ENCODE measurements around the gene ORM2.
"Not testable (repeated sequence)": the region's sequence is repeated elsewhere in the genome, so short reads cannot be mapped to it uniquely, and the experiment has no call there.

Gene ORM2

DNA sequence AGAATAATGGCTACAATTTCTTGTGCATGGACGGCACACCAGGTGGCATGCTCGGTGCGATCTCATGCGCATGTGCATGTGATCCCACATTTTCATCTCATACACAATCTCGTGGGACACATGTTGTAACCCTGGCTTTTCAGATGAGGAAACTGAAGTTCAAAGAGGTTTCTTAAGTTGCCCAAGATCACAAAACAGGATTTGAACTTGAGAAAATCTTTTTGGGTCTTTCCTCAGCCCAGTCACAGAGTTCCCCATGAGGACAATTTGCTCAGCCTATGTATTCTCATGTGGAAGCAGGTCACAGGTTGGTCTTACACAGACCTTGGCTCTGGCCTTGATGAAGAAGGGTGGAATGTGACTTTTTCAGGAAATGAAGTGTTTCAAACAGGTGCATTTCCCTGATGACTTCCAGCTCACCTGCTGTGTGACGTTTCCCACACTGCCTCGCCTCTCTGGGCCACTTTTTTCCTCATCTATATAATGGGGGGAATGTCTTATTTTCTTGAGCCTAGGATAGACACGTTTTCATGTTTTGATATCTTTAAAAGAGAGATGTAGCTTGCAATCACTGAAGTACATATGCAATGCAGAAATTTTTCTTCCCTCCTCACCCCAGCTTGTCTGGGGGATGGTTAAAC lies 13.8 kb upstream of the ORM2 start:
- no peak for DNase-seq

DNA sequence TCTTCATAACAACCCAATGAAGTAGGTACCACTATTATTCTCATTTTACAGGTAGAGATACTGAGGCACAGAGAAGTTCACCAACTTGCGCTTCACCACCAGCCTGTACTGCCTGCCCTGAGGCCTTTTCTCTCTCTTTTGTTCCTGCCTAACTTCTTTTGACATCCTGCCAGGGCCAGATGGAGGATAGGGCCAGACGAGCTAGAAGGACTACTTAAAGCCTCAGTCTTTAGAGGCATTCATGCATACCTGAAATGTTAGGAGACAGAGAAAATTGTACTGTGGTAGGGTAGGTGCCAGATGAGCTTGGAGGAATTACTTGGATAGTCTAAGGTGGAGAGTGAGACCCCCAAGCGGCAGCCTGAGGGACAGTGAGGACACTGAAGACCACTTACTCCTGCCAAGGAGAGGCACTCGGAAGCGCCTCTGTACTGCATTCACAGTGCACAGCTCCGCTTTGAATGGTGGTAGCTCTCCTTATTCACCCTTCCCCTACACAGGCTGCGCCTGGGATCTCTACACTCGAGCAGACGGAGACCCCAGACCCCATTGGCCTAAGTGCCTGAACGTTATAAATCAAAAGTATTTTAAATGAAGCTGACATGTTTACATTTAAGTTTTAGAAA lies 13.0 kb upstream of the ORM2 start:
- no peak for DNase-seq

DNA sequence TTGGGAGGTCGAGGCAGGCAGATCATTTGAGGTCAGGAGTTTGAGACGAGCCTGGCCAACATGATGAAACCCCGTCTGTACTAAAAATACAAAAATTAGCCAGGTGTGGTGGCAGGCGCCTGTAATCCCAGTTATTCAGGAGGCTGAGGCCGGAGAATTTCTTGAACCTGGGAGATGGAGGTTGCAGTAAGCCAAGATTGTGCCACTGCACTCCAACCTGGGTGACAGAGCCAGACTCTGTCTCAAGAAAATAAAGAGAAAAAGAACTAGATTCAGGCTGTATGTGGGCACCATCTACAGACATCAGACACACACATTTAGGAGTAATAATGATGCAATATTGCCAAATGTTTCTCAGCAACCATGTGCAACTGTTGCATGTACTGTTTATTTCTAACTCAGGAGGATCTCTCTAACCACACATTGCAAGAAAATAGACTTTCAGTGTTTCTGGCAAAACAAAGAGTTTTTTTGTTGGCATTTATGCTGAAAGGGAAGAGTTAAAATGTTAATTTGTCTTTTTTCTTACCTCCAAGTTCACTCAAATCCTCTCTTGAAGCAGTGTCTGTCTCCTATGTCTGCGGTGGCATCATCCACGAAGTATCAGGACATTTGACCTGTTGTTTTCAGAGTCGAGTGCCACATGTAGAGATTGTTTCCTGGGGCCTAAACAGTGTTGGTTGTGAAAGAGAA lies 11.9 kb upstream of the ORM2 start:
- DNase-seq = no peak

DNA sequence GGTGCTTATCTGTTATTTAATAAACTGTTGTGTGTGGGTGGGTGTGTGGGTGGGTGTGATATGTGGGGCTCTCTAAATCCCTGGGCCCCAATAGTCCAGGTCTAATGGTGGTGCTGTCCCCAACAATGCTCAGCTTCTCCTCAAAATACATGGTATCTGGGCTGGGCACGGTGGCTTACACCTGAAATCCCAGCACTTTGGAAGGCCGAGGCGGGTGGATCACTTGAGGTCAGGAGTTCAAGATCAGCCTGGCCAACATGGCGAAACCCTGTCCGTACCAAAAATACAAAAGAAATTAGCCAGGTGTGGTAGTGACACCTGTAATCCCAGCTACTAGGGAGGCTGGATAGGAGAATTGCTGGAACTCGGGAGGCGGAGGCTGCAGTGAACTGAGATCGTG lies 11.3 kb upstream of the ORM2 start:
- DNase-seq = no peak

DNA sequence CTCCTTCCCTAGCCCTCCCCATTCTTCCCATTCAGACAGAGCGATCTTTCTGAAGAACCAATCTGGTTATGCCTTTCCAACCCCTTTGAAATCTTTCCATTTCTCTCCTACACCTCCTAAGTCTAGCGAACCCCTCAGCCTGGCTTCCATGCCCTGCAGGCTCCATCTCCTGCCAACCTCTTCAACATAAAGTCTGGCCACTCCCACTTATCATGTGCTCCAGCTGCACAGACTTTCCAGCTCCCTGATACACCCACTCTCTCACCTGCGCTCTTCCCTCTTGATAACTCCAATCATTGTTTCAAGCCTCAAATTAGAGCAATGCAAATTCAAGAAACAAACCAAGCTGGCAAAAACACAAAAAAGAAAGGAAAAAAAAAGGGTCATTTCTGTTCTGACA lies 10.5 kb upstream of the ORM2 start:
- DNase-seq = no peak

DNA sequence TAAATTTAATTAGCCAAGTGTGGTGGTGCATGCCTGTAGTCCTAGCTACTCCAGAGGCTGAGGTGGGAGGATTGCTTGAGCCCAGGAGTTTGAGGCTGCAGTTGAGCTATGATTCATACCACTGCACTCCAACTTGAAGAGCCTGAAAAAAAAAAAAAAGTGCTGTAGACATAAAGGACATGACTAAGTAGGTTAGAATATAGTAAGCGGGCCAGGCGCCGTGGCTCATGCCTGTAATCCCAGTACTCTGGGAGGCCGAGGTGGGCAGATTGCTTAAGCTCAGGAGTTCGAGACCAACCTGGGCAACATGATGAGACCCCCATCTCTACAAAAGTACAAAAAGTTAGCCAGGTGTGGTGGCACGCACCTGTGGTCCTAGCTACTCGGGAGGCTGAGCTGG lies 9.0 kb upstream of the ORM2 start:
- DNase-seq = not testable (repeated sequence)

DNA sequence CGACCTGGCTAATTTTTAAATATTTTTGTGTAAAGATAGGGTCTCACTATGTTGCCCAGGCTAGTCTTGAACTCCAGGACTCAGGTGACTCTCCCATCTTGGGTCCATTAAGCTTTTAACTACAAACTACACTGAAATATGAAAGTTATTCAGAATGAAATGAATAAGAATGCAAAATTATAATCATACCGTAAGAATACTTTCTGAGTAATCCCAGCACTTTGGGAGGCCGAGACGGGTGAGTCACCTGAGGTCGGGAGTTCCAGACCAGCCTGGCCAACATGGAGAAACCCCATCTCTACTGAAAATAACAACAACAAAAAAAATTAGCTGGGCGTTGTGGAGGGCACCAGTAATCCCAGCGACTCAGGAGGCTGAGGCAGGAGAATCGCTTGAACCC lies 7.9 kb upstream of the ORM2 start:
- DNase-seq = no peak

DNA sequence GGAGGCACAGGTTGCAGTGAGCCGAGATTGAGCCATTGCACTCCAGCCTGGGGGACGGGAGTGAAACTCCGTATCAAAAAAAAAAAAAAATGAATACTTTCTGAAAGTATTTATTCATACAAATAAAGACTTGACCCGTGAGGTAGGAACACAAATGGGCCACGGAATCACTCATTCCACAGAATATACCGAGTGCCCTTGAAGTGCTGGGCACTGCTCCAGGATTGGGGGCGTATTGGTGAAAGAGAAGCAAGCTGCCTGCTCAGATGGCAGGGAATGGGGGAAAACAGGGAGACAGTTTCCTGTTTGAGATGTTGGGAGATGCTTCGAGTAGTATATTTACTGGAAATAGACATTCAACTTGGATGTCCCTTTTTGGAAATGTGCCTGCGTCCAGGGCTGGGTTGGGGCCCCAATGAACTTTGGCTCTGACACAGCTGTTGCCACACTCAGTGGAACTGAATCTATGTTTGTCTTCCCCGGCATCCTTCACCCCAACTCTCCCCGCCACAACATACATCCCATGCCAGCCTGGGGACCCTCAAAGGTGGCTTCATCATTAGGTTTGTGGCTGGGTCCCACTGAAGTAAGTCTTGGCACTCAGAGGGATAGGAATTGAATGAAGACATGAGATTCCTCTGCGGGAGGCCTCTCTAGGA lies 7.4 kb upstream of the ORM2 start:
- DNase-seq = not testable (repeated sequence)

DNA sequence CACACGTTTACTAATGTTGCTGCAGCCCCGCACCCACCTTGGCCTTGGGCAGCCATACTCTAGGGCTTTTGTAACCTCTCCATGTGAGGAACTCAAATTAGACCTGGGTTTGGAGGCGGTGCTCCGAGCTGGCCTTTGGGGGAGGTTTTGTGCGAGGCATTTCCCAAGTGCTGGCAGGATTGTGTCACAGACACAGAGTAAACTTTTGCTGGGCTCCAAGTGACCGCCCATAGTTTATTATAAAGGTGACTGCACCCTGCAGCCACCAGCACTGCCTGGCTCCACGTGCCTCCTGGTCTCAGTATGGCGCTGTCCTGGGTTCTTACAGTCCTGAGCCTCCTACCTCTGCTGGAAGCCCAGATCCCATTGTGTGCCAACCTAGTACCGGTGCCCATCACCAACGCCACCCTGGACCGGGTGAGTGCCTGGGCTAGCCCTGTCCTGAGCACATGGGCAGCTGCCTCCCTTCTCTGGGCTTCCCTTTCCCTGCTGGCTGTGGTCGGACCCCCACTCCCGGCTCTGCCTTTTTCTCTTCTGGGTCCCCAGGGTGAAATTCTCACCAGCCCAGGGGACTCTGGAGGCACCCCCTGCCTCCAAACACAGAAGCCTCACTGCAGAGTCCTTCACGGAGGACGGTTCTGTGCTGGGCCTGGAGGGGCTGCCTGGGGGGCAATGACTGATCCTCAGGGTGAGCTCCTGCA lies 6.7 kb upstream of the ORM2 start, which contains the start of gene ORM1:
Gene ORM1, plus strand, starts transcription at position 268 of the 701 bp plus-strand sequence. Its CDS starts 36 bp downstream, at position 304.
- DNase-seq = not testable (repeated sequence)

DNA sequence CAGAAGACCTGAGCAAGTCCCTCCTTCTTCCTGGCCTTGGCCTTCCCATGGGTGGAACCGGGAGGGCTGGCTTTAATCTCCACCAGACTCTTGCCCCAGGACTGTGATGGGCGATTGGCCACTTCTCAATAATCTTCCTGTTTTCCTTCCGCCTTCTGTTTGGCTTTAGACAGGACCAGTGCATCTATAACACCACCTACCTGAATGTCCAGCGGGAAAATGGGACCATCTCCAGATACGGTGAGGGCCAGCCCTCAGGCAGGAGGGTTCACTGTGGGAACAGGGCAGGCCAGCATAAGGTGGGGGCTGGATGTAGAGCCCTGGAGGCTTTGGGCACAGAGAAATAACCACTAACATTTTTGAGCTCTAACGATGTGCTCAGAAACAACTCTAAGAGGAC lies 5.8 kb upstream of the ORM2 start:
- not testable (repeated sequence) for DNase-seq

DNA sequence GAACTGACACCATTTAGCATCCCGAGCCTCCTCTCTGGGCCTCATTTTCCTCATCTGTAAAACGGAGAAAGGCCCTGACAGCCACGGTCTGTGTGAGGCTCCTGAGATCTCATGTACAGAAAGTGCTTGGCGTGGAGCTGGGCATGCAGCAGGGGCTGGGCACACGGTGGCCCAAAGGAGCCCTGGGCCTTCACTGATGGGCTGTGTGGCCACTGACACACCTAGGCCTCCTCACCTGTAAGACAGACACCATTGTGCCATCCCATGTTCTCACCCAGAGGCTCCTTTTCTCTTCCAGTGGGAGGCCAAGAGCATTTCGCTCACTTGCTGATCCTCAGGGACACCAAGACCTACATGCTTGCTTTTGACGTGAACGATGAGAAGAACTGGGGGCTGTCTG lies 5.2 kb upstream of the ORM2 start:
- DNase-seq = no peak

DNA sequence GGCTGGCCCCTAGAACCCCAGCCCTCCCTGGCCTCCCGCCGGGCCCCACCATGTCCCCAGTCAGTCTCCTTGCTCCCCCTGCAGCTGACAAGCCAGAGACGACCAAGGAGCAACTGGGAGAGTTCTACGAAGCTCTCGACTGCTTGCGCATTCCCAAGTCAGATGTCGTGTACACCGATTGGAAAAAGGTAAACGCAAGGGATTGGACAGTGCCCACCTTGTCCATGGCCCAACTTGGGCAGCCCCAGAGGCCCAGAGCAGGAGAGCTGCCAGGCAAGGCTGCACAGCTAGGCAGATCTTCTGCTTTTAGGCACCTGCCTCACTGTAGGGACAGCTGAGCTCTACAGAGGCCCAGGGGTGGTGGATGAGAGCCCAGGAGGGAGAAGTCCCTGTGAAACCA lies 4.7 kb upstream of the ORM2 start:
- DNase-seq = not testable (repeated sequence)

DNA sequence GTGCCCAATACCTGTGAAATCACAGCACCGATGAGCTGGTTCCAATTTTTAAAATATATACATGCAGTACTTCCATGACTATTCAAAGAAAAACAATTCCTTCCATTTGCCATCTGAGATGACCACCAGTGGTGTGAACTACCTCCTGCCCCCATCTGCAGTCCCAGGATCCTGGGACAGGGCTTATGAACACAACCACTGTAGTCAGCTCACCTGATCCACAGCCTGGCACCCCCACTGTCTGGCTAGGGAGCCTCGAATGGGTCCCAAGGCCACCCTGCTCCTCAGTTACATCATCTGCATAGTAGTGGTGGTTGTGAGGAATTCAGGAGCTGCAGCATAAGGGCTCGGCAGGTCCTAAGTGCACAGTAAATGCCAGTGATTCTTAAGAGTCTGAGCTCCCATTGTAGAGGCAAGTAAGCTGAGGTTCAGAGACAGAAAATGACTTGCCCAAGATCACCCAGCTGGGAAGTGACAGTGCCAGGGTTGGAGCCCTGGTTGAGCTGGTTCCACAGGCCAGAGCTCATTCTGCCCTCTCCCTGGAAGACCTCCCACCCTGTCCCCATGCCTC lies 3.9 kb upstream of the ORM2 start:
- DNase-seq = not testable (repeated sequence)

DNA sequence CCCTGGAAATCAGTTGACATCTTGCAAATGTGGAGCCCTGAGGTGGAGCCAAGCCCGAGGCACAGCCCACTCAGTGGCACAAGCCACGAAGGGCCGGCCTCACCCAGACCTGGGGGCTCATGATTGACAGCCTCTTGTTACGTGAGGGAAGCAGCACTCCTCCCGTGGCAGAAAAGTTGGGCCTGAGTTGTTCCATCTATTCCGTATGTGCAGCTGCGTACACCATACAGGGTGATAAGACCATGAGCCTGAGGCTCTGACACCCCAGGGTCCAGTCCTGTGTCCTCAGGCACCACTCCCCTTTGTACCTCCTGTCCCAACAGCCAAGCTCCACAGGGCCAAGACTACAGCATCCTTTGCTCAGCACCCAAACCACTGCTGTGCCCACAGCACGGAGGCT lies 1.9 kb upstream of the ORM2 start:
- no peak for DNase-seq

DNA sequence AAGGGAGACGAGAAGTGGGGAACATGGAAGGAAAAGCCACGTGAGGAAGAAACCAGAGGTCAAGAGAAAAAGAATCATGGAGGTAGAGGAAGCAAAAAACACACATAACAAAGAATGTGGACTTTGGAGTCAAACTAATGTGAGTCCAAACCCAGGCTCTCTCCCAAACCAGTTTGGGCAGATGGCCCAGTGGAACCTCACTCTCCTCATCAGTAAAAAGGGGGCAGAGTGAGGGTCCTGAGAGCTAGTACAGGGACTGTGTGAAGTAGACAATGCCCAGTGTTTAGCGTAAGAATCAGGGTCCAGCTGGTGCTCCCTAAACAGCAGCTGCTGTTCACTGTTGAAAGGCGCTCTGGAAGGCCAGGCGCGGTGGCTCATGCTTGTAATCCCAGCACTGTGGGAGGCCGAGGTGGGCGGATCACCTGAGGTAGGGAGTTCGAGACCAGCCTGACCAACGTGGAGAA lies 1.3 kb upstream of the ORM2 start:
- DNase-seq = not testable (repeated sequence)

DNA sequence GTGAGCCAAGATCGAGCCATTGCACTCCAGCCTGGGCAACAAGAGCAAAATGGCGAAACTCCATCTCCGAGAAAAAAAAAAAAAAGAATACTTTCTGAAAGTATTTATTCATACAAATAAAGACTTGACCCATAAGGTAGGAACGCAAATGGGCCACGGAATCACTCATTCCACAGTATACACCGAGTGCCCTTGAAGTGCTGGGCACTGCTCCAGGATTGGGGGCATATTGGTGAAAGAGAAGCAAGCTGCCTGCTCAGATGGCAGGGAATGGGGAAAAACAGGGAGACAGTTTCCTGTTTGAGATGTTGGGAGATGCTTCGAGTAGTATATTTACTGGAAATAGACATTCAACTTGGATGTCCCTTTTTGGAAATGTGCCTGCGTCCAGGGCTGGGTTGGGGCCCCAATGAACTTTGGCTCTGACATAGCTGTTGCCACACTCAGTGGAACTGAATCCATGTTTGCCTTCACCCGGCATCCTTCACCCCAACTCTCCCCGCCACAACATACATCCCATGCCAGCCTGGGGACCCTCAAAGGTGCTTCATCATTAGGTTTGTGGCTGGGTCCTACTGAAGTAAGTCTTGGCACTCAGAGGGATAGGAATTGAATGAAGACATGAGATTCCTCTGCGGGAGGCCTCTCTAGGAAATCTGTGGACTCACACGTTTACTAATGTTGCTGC lies 588 bp upstream of the ORM2 start:
- DNase-seq = not testable (repeated sequence)

DNA sequence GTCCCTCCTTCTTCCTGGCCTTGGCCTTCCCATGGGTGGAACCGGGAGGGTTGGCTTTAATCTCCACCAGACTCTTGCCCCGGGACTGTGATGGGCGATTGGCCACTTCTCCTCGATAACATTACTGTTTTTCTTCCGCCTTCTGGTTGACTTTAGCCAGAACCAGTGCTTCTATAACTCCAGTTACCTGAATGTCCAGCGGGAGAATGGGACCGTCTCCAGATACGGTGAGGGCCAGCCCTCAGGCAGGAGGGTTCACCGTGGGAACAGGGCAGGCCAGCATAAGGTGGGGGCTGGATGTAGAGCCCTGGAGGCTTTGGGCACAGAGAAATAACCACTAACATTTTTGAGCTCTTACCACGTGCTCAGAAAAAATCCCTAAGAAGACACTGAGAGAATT lies 967 bp downstream of the ORM2 start:
- DNase-seq = no peak

DNA sequence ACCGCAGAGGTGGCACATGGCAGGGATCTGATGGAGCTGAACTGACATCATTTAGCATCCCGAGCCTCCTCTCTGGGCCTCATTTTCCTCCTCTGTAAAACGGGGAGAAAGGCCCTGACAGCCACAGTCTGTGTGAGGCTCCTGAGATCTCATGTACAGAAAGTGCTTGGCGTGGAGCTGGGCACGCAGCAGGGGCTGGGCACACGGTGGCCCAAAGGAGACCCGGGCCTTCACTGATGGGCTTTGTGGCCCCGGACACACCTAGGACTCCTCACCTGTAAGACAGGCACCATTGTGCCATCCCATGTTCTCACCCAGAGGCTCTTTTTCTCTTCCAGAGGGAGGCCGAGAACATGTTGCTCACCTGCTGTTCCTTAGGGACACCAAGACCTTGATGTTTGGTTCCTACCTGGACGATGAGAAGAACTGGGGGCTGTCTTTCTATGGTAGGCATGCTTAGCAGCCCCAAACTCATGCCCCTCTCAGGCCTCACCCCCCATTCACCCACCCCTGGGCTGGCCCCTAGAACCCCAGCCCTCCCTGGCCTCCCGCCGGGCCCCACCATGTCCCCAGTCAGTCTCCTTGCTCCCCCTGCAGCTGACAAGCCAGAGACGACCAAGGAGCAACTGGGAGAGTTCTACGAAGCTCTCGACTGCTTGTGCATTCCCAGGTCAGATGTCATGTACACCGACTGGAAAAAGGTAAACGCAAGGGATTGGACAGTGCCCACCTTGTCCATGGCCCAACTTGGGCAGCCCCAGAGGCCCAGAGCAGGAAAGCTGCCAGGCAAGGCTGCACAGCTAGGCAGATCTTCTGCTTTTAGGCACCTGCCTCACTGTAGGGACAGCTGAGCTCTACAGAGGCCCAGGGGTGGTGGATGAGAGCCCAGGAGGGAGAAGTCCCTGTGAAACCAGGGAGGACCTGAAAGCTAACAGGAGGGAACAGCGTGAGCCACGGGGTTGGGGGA lies 1.8 kb downstream of the ORM2 start:
- not testable (repeated sequence) for DNase-seq

DNA sequence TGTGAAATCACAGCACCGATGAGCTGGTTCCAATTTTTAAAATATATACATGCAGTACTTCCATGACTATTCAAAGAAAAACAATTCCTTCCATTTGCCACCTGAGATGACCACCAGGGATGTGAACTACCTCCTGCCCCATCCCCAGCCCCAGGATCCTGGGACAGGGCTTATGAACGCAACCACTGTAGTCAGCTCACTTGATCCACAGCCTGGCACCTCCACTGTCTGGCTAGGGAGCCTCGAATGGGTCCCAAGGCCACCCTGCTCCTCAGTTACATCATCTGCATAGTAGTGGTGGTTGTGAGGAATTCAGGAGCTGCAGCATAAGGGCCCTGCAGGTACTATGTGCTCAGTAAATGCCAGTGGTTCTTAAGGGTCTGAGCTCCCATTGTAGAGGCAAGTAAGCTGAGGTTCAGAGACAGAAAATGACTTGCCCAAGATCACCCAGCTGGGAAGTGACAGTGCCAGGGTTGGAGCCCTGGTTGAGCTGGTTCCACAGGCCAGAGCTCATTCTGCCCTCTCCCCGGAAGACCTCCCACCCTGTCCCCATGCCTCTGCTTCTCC lies 2.9 kb downstream of the ORM2 start:
- DNase-seq = not testable (repeated sequence)

DNA sequence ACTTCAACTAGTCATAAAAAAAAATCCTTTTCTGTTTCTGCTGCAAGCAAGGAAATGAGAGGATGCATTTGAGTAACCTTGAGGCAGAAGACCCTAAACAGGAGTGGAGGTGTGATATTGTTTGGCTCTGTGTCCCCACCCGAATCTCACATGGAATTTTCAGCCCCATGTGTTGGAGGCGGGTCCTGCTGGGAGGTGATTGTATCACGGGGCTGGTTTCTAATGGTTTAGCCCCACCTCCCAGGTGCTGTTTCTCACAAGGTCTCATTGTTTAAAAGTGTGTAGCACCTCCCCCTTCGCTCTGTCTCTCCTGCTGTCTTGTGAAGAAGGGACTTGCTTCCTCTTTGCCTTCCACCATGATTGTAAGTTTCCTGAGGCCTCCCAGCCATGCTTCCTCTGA lies 4.0 kb downstream of the ORM2 start:
- DNase-seq = not testable (repeated sequence)
